NK-92 (cell line): Measurements from ENCODE around the gene CACNA2D3.

Experiments
- DNase-seq: peaks from one replicate; lab custom pipeline; 2025; ENCODE audit not compliant: unreplicated experiment; lab: John Stamatoyannopoulos, UW

CACNA2D3 gene

GRCh38 chr3:54713031-54713430, 590.7 kb downstream of the CACNA2D3 start:
- no peak for DNase-seq

GRCh38 chr3:54713455-54713854, 591.1 kb downstream of the CACNA2D3 start:
- no peak for DNase-seq

- DNase-seq, result no peak
Measured at GRCh38 chr3:54714035-54714434, 591.7 kb downstream of the CACNA2D3 start.

- DNase-seq, result no peak
Measured at GRCh38 chr3:54717506-54717905, 595.2 kb downstream of the CACNA2D3 start.

GRCh38 chr3:54719914-54720313, 597.6 kb downstream of the CACNA2D3 start:
- DNase-seq, result no peak

- DNase-seq, result no peak
Measured at GRCh38 chr3:54720604-54721003, 598.3 kb downstream of the CACNA2D3 start.

GRCh38 chr3:54731732-54732445, 609.5 kb downstream of the CACNA2D3 start:
- DNase-seq, result no peak

GRCh38 chr3:54733106-54734006, 611.0 kb downstream of the CACNA2D3 start:
- no peak for DNase-seq

- DNase-seq, result no peak
Measured at GRCh38 chr3:54736459-54736858, 614.1 kb downstream of the CACNA2D3 start.

GRCh38 chr3:54743755-54744154, 621.4 kb downstream of the CACNA2D3 start:
- DNase-seq, result no peak

GRCh38 chr3:54744291-54744690, 621.9 kb downstream of the CACNA2D3 start:
- no peak for DNase-seq

- no peak for DNase-seq
Measured at GRCh38 chr3:54745843-54746242, 623.5 kb downstream of the CACNA2D3 start.

GRCh38 chr3:54746722-54747121, 624.4 kb downstream of the CACNA2D3 start:
- DNase-seq, result no peak

GRCh38 chr3:54755756-54756155, 633.4 kb downstream of the CACNA2D3 start:
- no peak for DNase-seq

GRCh38 chr3:54756330-54756731, 634.0 kb downstream of the CACNA2D3 start:
- DNase-seq, result no peak

GRCh38 chr3:54758461-54758860, 636.1 kb downstream of the CACNA2D3 start:
- DNase-seq, result no peak

- no peak for DNase-seq
Measured at GRCh38 chr3:54759166-54759565, 636.8 kb downstream of the CACNA2D3 start.

- no peak for DNase-seq
Measured at GRCh38 chr3:54760201-54760600, 637.8 kb downstream of the CACNA2D3 start.

- no peak for DNase-seq
Measured at GRCh38 chr3:54761637-54762036, 639.3 kb downstream of the CACNA2D3 start.

GRCh38 chr3:54764911-54765310, 642.6 kb downstream of the CACNA2D3 start:
- DNase-seq, result no peak

GRCh38 chr3:54771050-54771449, 648.7 kb downstream of the CACNA2D3 start:
- no peak for DNase-seq

- no peak for DNase-seq
Measured at GRCh38 chr3:54772051-54772450, 649.7 kb downstream of the CACNA2D3 start.
